H1 (cell line): Measurements from ENCODE around the gene ZNF423. TPM values are rescaled to one million over a fixed set of nuclear protein-coding genes. Genes with fewer than 3 reads are reported as not detected.
A peak's percentile ranks its signal among the peaks of the same experiment; 100 is the strongest.

Experiments
- CTCF ChIP-seq, 3 experiments: IDR thresholded peaks; 1 replicate in 2 of 3; 2 replicates in 1 of 3; pipeline versions ENCODE4 v1.5.1 to v1.6.1; 2011; ENCODE audit warnings: low read length in 3 of 3, mild to moderate bottlenecking in 3 of 3, inconsistent platforms in 2 of 3, low read depth in 1 of 3, moderate library complexity in 1 of 3; ENCODE audit not compliant: insufficient read depth in 1 of 3; ENCODE audit errors: control extremely low read depth in 1 of 3
- NRF1 ChIP-seq: IDR thresholded peaks from 2 replicates; pipeline ENCODE4 v1.6.1; 2011; ENCODE audit warnings: mild to moderate bottlenecking, low read depth, low read length, improper control_type of control experiment
- polyA plus RNA-seq, 7 experiments: library from polyadenylated mRNA; depleted of rRNA in 3 of 7; stranded (reverse) in 5 of 7; unstranded in 2 of 7; fragments of >200 nt in 5 of 7; fragments of 200-250 nt in 2 of 7; gene quantifications; 1 replicate in 5 of 7; 2 replicates in 1 of 7; 4 replicates in 1 of 7; pipeline versions ENCODE4 v1.2.1 to v1.2.3, GENCODE V29; 2011 to 2013; ENCODE audit warnings: missing spikeins in 2 of 7, mixed read lengths in 2 of 7
- total RNA-seq: library from RNA; stranded (reverse); fragmentation: NEBNext Ultra II Directional; extraction: Animal tissue kit (Norgen Biotek cat#: 25700); gene quantifications from 2 replicates; pipeline ENCODE4 v1.2.1, GENCODE V29; 2021

Gene ZNF423
- total and polyA plus RNA-seq, 2 of the 8 experiments (the other 6 are each of a cell fraction or from before 2014, with no cell fraction given): 38.2 to 52.3 TPM

- peak in 2 of 3 experiments; percentile 15 to 31; a peak in 2 of 4 replicates for TF ChIP-seq CTCF (IDR thresholded peaks at IDR 0.05; ENCODE audit: control extremely low read depth in 1 of 3, insufficient read depth in 1 of 3, low read depth in 1 of 3, low read length in 3 of 3)
- no peak for TF ChIP-seq NRF1
These were observed 167.7 kb downstream of the ZNF423 start (continued) for GRCh38 chr16:49688036-49688697.
